Naive B cell (primary cell): ENCODE measurements around the gene DIP2C. TPM values are rescaled to one million over a fixed set of nuclear protein-coding genes. Genes with fewer than 3 reads are reported as not detected.
"Not testable (repeated sequence)": the region's sequence is repeated elsewhere in the genome, so short reads cannot be mapped to it uniquely, and the experiment has no call there.

ENCODE experiments used
- ATAC-seq, 2 donors: fragments of 150-1000 bp; cut with Tn5 transposase; 2 replicates each; pipeline ENCODE4 v1.10.0; 2021; ENCODE audit warnings: low read depth in 2 of 2, mild to moderate bottlenecking in 2 of 2, moderate library complexity in 2 of 2
- DNase-seq: peaks from one replicate; pipeline ENCODE4 v3.0.0; 2022
- H3K27ac Mint-ChIP-seq, 6 donors: one replicate each; pipeline ENCODE4 v1.8.0; 2020 to 2022; ENCODE audit warnings: mild to moderate bottlenecking in 6 of 6, mixed read lengths in 6 of 6, moderate library complexity in 5 of 6, inconsistent platforms in 2 of 6
- H3K27me3 Mint-ChIP-seq, 3 donors: one replicate each; pipeline ENCODE4 v1.8.0; 2021 to 2022; ENCODE audit warnings: mixed read lengths in 3 of 3, mild to moderate bottlenecking in 1 of 3
- H3K36me3 Mint-ChIP-seq, 2 donors: one replicate each; pipeline ENCODE4 v1.8.0; 2020 to 2022; ENCODE audit warnings: mixed read lengths in 2 of 2, inconsistent platforms in 1 of 2, mild to moderate bottlenecking in 1 of 2
- H3K4me1 Mint-ChIP-seq, 3 donors: one replicate each; pipeline ENCODE4 v1.8.0; 2020 to 2022; ENCODE audit warnings: mixed read lengths in 3 of 3, inconsistent platforms in 1 of 3, mild to moderate bottlenecking in 1 of 3, moderate library complexity in 1 of 3
- H3K4me3 Mint-ChIP-seq, 8 donors: one replicate each; pipeline ENCODE4 v1.8.0; 2020 to 2022; ENCODE audit warnings: mild to moderate bottlenecking in 8 of 8, mixed read lengths in 8 of 8, moderate library complexity in 8 of 8, inconsistent platforms in 2 of 8
- H3K9me3 Mint-ChIP-seq, 7 donors: one replicate each; pipeline ENCODE4 v1.8.0; 2020 to 2022; ENCODE audit warnings: mixed read lengths in 7 of 7, mild to moderate bottlenecking in 5 of 7, inconsistent platforms in 2 of 7, moderate library complexity in 1 of 7
- polyA plus RNA-seq, 6 donors: library from polyadenylated mRNA; unstranded; fragments of 300-500 nt; fragmentation: Illumina TruSeq; gene quantifications; one replicate each; pipeline ENCODE4 v1.2.3, GENCODE V29; 2021; ENCODE audit warnings: low read depth in 6 of 6

DIP2C gene
- polyA plus RNA-seq, 6 donors from 2014 or later, result 0.36 to 1.7 (median 0.78) TPM; not detected in 1

GRCh38 chr10:326894-327635 is 362.4 kb downstream of the DIP2C start:
- Mint-ChIP-seq H3K27ac (no peak overlapping the region), H3K4me3 (no peak overlapping the region), H3K9me3 (no peaks in the 10 kb centered on the region), H3K27me3 (no peaks in the 10 kb centered on the region), H3K4me1 (peaks cover 9 to 40% (median 16%) of the 10 kb centered on the region in 3 donors), H3K36me3 (no peaks in the 10 kb centered on the region)
- no peak for ATAC-seq
- no peak for DNase-seq

- Mint-ChIP-seq H3K9me3 (no peaks in the 10 kb centered on the region), H3K27ac (peak overlapping the region in 2 of 6 donors; percentile 21), H3K36me3 (no peaks in the 10 kb centered on the region), H3K4me1 (peaks cover 6 to 35% (median 16%) of the 10 kb centered on the region in 3 donors), H3K4me3 (peak overlapping the region in 1 of 8 donors; percentile 20), H3K27me3 (no peaks in the 10 kb centered on the region)
- ATAC-seq (no peak), DNase-seq (no peak)
These were observed 363.1 kb downstream of the DIP2C start for GRCh38 chr10:326350-326749.

- H3K4me1 Mint-ChIP-seq, result peaks cover 6 to 33% (median 20%) of the 10 kb centered on the region in 3 donors
- H3K4me3 Mint-ChIP-seq, result peak overlapping the region in 1 of 8 donors; percentile 4
- no peaks in the 10 kb centered on the region for H3K9me3 Mint-ChIP-seq
- no peaks in the 10 kb centered on the region for H3K27me3 Mint-ChIP-seq
- DNase-seq, result no peak
- no peaks in the 10 kb centered on the region for H3K36me3 Mint-ChIP-seq
- H3K27ac Mint-ChIP-seq, result peak overlapping the region in 1 of 6 donors; percentile 38
- ATAC-seq, result no peak
These were observed 364.2 kb downstream of the DIP2C start for GRCh38 chr10:325282-325681.

GRCh38 chr10:324593-324992 is 364.9 kb downstream of the DIP2C start:
- ATAC-seq, result peak in 1 of 2 donors; percentile 20
- Mint-ChIP-seq H3K9me3 (no peaks in the 10 kb centered on the region), H3K27me3 (no peaks in the 10 kb centered on the region), H3K36me3 (no peaks in the 10 kb centered on the region), H3K27ac (no peak overlapping the region), H3K4me3 (peak overlapping the region in 2 of 8 donors; percentile 21 to 36), H3K4me1 (peaks cover 6 to 27% (median 20%) of the 10 kb centered on the region in 3 donors)
- no peak for DNase-seq

GRCh38 chr10:323651-324293 is 365.7 kb downstream of the DIP2C start:
- Mint-ChIP-seq H3K4me1 (peaks cover 9 to 26% (median 20%) of the 10 kb centered on the region in 3 donors), H3K27me3 (no peaks in the 10 kb centered on the region), H3K9me3 (no peaks in the 10 kb centered on the region), H3K36me3 (no peaks in the 10 kb centered on the region), H3K27ac (peak overlapping the region in 5 of 6 donors; percentile 7 to 87 (median 60)), H3K4me3 (peak overlapping the region in 6 of 8 donors; percentile 3 to 62 (median 42))
- DNase-seq (no peak), ATAC-seq (peak; percentile 75 to 93)

GRCh38 chr10:323046-323445 is 366.4 kb downstream of the DIP2C start:
- not testable (repeated sequence) for H3K4me3 Mint-ChIP-seq, H3K27ac Mint-ChIP-seq, H3K36me3 Mint-ChIP-seq, DNase-seq, H3K27me3 Mint-ChIP-seq, H3K9me3 Mint-ChIP-seq, ATAC-seq
- H3K4me1 Mint-ChIP-seq, result peaks cover 13 to 29% (median 22%) of the 10 kb centered on the region in 3 donors

GRCh38 chr10:320771-321170 is 368.7 kb downstream of the DIP2C start:
- ATAC-seq, result no peak
- Mint-ChIP-seq H3K4me1 (peaks cover 36 to 50% (median 40%) of the 10 kb centered on the region in 3 donors), H3K4me3 (peak overlapping the region in 2 of 8 donors; percentile 63 to 76)

GRCh38 chr10:317926-318325 is 371.5 kb downstream of the DIP2C start:
- Mint-ChIP-seq H3K4me1 (peaks cover 44 to 57% (median 50%) of the 10 kb centered on the region in 3 donors), H3K4me3 (peak overlapping the region in 6 of 8 donors; percentile 30 to 90 (median 70)), H3K9me3 (peaks cover 0 to 2% (median 0%) of the 10 kb centered on the region in 7 donors), H3K27me3 (no peaks in the 10 kb centered on the region), H3K27ac (peak overlapping the region in 4 of 6 donors; percentile 96 to 98 (median 96)), H3K36me3 (no peaks in the 10 kb centered on the region)
- ATAC-seq (no peak), DNase-seq (no peak)

More at GRCh38 chr10:320771-321170, 368.7 kb downstream of the DIP2C start:
- DNase-seq, result no peak
- H3K9me3 Mint-ChIP-seq, result no peaks in the 10 kb centered on the region
- no peaks in the 10 kb centered on the region for H3K27me3 Mint-ChIP-seq
- peak overlapping the region in 2 of 6 donors; percentile 4 to 82 for H3K27ac Mint-ChIP-seq
- H3K36me3 Mint-ChIP-seq, result no peaks in the 10 kb centered on the region

- peaks cover 0 to 2% (median 0%) of the 10 kb centered on the region in 7 donors for H3K9me3 Mint-ChIP-seq
- DNase-seq (peak; percentile 82), ATAC-seq (peak; percentile 100)
- H3K4me3 Mint-ChIP-seq, result peak overlapping the region; percentile 18 to 91 (median 79)
- no peaks in the 10 kb centered on the region for H3K36me3 Mint-ChIP-seq
- H3K4me1 Mint-ChIP-seq, result peaks cover 50 to 64% (median 56%) of the 10 kb centered on the region in 3 donors
- no peaks in the 10 kb centered on the region for H3K27me3 Mint-ChIP-seq
- peak overlapping the region; percentile 96 to 99 (median 96) for H3K27ac Mint-ChIP-seq
These were observed 372.1 kb downstream of the DIP2C start for GRCh38 chr10:317271-317769.

GRCh38 chr10:316390-316789 is 373.1 kb downstream of the DIP2C start:
- H3K4me1 Mint-ChIP-seq, result peaks cover 59 to 73% (median 64%) of the 10 kb centered on the region in 3 donors
- no peak for ATAC-seq

GRCh38 chr10:314871-315270 is 374.6 kb downstream of the DIP2C start:
- Mint-ChIP-seq H3K9me3 (peaks cover 0 to 2% (median 0%) of the 10 kb centered on the region in 7 donors), H3K36me3 (no peaks in the 10 kb centered on the region), H3K4me1 (peaks cover 64 to 88% (median 70%) of the 10 kb centered on the region in 3 donors), H3K27ac (peak overlapping the region in 4 of 6 donors; percentile 87 to 96 (median 92)), H3K4me3 (peak overlapping the region in 5 of 8 donors; percentile 26 to 56 (median 52)), H3K27me3 (no peaks in the 10 kb centered on the region)
- ATAC-seq (no peak), DNase-seq (no peak)

More at GRCh38 chr10:316390-316789, 373.1 kb downstream of the DIP2C start:
- H3K36me3 Mint-ChIP-seq, result no peaks in the 10 kb centered on the region
- no peak for DNase-seq
- H3K4me3 Mint-ChIP-seq, result peak overlapping the region in 4 of 8 donors; percentile 32 to 86 (median 65)
- peaks cover 0 to 2% (median 0%) of the 10 kb centered on the region in 7 donors for H3K9me3 Mint-ChIP-seq
- H3K27me3 Mint-ChIP-seq, result no peaks in the 10 kb centered on the region
- peak overlapping the region in 5 of 6 donors; percentile 96 to 99 (median 97) for H3K27ac Mint-ChIP-seq

- ATAC-seq (no peak), DNase-seq (no peak)
- Mint-ChIP-seq H3K27me3 (no peaks in the 10 kb centered on the region), H3K4me3 (peak overlapping the region in 3 of 8 donors; percentile 3 to 55 (median 52)), H3K27ac (peak overlapping the region in 5 of 6 donors; percentile 65 to 96 (median 87)), H3K9me3 (peaks cover 0 to 2% (median 0%) of the 10 kb centered on the region in 7 donors), H3K4me1 (peaks cover 64 to 93% (median 70%) of the 10 kb centered on the region in 3 donors), H3K36me3 (no peaks in the 10 kb centered on the region)
These were observed 375.1 kb downstream of the DIP2C start for GRCh38 chr10:314381-314780.
